OCI-LY7 (cell line): ENCODE results near the gene UHRF2.

Experiments
- CTCF ChIP-seq: fragments of 200-600 bp; sonication (generic); conservative IDR thresholded peaks from 2 replicates; pipeline ENCODE4 v1.5.1; 2014; ENCODE audit warnings: mild to moderate bottlenecking, antibody characterized with exemption, low read length, moderate library complexity, mixed read lengths
- EZH2phosphoT487 ChIP-seq: fragments of 200-600 bp; sonication (generic); IDR thresholded peaks from 2 replicates; pipeline ENCODE4 v1.6.1; 2018; ENCODE audit warnings: low read depth, borderline replicate concordance, mild to moderate bottlenecking, mixed run types, antibody characterized with exemption, low read length, moderate library complexity, mixed read lengths

GRCh38 chr9:6410633-6411032, 2.4 kb upstream of the UHRF2 start:
- TF ChIP-seq CTCF (no peak), EZH2phosphoT487 (no peak)
